HepG2 (cell line): Measurements from ENCODE around the gene ZFP90. TPM values are rescaled to one million over a fixed set of nuclear protein-coding genes. Genes with fewer than 3 reads are reported as not detected.

Experiments used
- ARHGAP35 ChIP-seq: sonication (generic); formaldehyde crosslinking; IDR thresholded peaks from 2 replicates; pipeline ENCODE4 v1.9.0; 2022; ENCODE audit warnings: mild to moderate bottlenecking, inconsistent platforms, moderate library complexity, missing genetic modification reagents, borderline replicate concordance
- CEBPZ ChIP-seq: IDR thresholded peaks from 2 replicates; pipeline ENCODE4 v1.6.1; 2012; ENCODE audit warnings: low read length, improper control_type of control experiment
- FOXK2 ChIP-seq: fragments of 450-650 bp; IDR thresholded peaks from 2 replicates; pipeline ENCODE4 v1.6.1; 2016
- FUBP1 ChIP-seq: sonication (generic); formaldehyde crosslinking; IDR thresholded peaks from 2 replicates; pipeline ENCODE4 v1.5.1; 2020; ENCODE audit warnings: missing genetic modification reagents, mild to moderate bottlenecking, borderline replicate concordance
- GABPA ChIP-seq, 2 experiments: IDR thresholded peaks; 2 replicates each; pipeline ENCODE4 v1.6.1; 2011 to 2016; ENCODE audit warnings: low read depth in 2 of 2, low read length in 1 of 2, missing biosample characterization in 1 of 2, missing genetic modification characterization in 1 of 2
- HIVEP1 ChIP-seq: sonication (generic); formaldehyde crosslinking; IDR thresholded peaks from 2 replicates; pipeline ENCODE4 v1.4.0; 2020; ENCODE audit warnings: mild to moderate bottlenecking, missing genetic modification reagents
- NFAT5 ChIP-seq: sonication (generic); formaldehyde crosslinking; IDR thresholded peaks from 2 replicates; pipeline ENCODE4 v1.4.0; 2020; ENCODE audit warnings: missing genetic modification reagents
- NR2C2 ChIP-seq: sonication (generic); formaldehyde crosslinking; IDR thresholded peaks from 2 replicates; pipeline ENCODE4 v1.4.0; 2020; ENCODE audit warnings: missing genetic modification reagents, mild to moderate bottlenecking, moderate library complexity, borderline replicate concordance
- NR2F6 ChIP-seq, 2 experiments: IDR thresholded peaks; 2 replicates each; pipeline ENCODE4 v1.6.1; 2016; ENCODE audit warnings: antibody characterized with exemption in 1 of 2, mild to moderate bottlenecking in 1 of 2
- RXRA ChIP-seq: sonication (generic); formaldehyde crosslinking; IDR thresholded peaks from 2 replicates; pipeline ENCODE4 v1.5.1; 2020; ENCODE audit warnings: missing genetic modification reagents
- SRF ChIP-seq: IDR thresholded peaks from 2 replicates; pipeline ENCODE4 v1.6.1; 2011; ENCODE audit warnings: mild to moderate bottlenecking, low read depth, low read length, moderate library complexity
- THRA ChIP-seq: sonication (generic); formaldehyde crosslinking; IDR thresholded peaks from 2 replicates; pipeline ENCODE4 v1.4.0; 2020; ENCODE audit warnings: missing genetic modification reagents, borderline replicate concordance
- ZNF44 ChIP-seq: sonication (generic); formaldehyde crosslinking; IDR thresholded peaks from 2 replicates; pipeline ENCODE4 v1.5.1; 2020; ENCODE audit warnings: mild to moderate bottlenecking, missing genetic modification reagents
- ZNF615 ChIP-seq: sonication (generic); formaldehyde crosslinking; IDR thresholded peaks from 2 replicates; pipeline ENCODE4 v1.5.0; 2020; ENCODE audit warnings: mild to moderate bottlenecking, missing genetic modification reagents, borderline replicate concordance
- polyA plus RNA-seq, 8 experiments: library from polyadenylated mRNA; depleted of rRNA in 3 of 8; stranded (reverse) in 7 of 8; unstranded in 1 of 8; fragments of >200 nt; fragmentation: Illumina TruSeq in 4 of 8; extraction: Trizol in 4 of 8; gene quantifications; 2 replicates each; pipeline versions ENCODE4 v1.2.1 to v1.2.3, GENCODE V29; 2011 to 2016; ENCODE audit warnings: low read depth in 4 of 8, missing spikeins in 1 of 8, mixed read lengths in 1 of 8; ENCODE audit not compliant: insufficient read depth in 1 of 8
- total RNA-seq, 5 experiments: library from RNA; depleted of rRNA; stranded (reverse); fragments of >200 nt; fragmentation: Illumina TruSeq; extraction: Trizol; gene quantifications; 2 replicates each; pipeline ENCODE4 v1.2.3, GENCODE V29; 2016; ENCODE audit warnings: low read depth in 1 of 5

The ZFP90 gene
- total and polyA plus RNA-seq, 2 of the 13 experiments (the other 11 are each of a cell fraction or from before 2014, with no cell fraction given): 17.6 to 18.9 TPM

GRCh38 chr16:68538880-68539701 lies at the start of gene ZFP90 (continued):
- peak; percentile 82 for TF ChIP-seq FUBP1 (CRISPR knock-in tag)
- no peak for TF ChIP-seq HIVEP1 (CRISPR knock-in tag)
- TF ChIP-seq FOXK2: peak; percentile 24; the same call in 1 of the 2 replicates
- no peak for TF ChIP-seq CEBPZ
- peak; percentile 31; the same call in 1 of the 2 replicates for TF ChIP-seq GABPA (IDR thresholded peaks at IDR 0.05; ENCODE audit: low read depth, low read length)
- TF ChIP-seq GABPA (CRISPR knock-in tag; IDR thresholded peaks at IDR 0.05; ENCODE audit: low read depth): peak; percentile 81
- peak; percentile 69; the same call in 1 of the 2 replicates for TF ChIP-seq ARHGAP35 (CRISPR knock-in tag)
- peak; percentile 96 for TF ChIP-seq ZNF44 (CRISPR knock-in tag)
- TF ChIP-seq NR2F6 (IDR thresholded peaks at IDR 0.05): no peak
- no peak; the same call in 1 of the 2 replicates for TF ChIP-seq NR2F6 (CRISPR knock-in tag; IDR thresholded peaks at IDR 0.05)
- TF ChIP-seq NFAT5 (CRISPR knock-in tag): no peak
- peak; percentile 35; the same call in 1 of the 2 replicates for TF ChIP-seq THRA (CRISPR knock-in tag)
- TF ChIP-seq NR2C2 (CRISPR knock-in tag): peak; percentile 50; the same call in 1 of the 2 replicates
- TF ChIP-seq ZNF615 (CRISPR knock-in tag): no peak
- no peak for TF ChIP-seq SRF
- TF ChIP-seq RXRA (CRISPR knock-in tag): 0 out of 2 replicates have a peak, but pooled peaks have one; percentile 46
